ENCODE measurements around the gene ATG7.
"Not testable (repeated sequence)": the region's sequence is repeated elsewhere in the genome, so short reads cannot be mapped to it uniquely, and the experiment has no call there.

Gene ATG7

GRCh38 chr3:11250902-11251806 is 21.0 kb upstream of the ATG7 start:
- TF ChIP-seq CTCF (IDR thresholded peaks at IDR 0.05; ENCODE audit: insufficient read depth, missing control alignments) = no peak
- DNase-seq (ENCODE audit: insufficient read length, low spot score) (no peak), FAIRE-seq (no peak)

GRCh38 chr3:11251807-11252176 is 20.4 kb upstream of the ATG7 start:
- FAIRE-seq = no peak
- TF ChIP-seq CTCF (IDR thresholded peaks at IDR 0.05; ENCODE audit: insufficient read depth, missing control alignments) = no peak
- DNase-seq (ENCODE audit: insufficient read length, low spot score) = no peak

- no peak for TF ChIP-seq CTCF (IDR thresholded peaks at IDR 0.05; ENCODE audit: insufficient read depth, missing control alignments)
- DNase-seq (ENCODE audit: insufficient read length, low spot score) = no peak
- FAIRE-seq = no peak
These were observed 17.3 kb upstream of the ATG7 start for GRCh38 chr3:11254876-11255275.

GRCh38 chr3:11255537-11255936 is 16.7 kb upstream of the ATG7 start:
- not testable (repeated sequence) for FAIRE-seq; DNase-seq (ENCODE audit: insufficient read length, low spot score)

GRCh38 chr3:11258958-11259357 is 13.2 kb upstream of the ATG7 start:
- no peak for TF ChIP-seq CTCF (IDR thresholded peaks at IDR 0.05; ENCODE audit: insufficient read depth, missing control alignments)
- FAIRE-seq = no peak
- no peak for DNase-seq (ENCODE audit: insufficient read length, low spot score)

GRCh38 chr3:11260460-11260859 is 11.7 kb upstream of the ATG7 start:
- FAIRE-seq = no peak
- TF ChIP-seq CTCF (IDR thresholded peaks at IDR 0.05; ENCODE audit: insufficient read depth, missing control alignments) = no peak
- DNase-seq (ENCODE audit: insufficient read length, low spot score) = no peak

GRCh38 chr3:11269007-11269406 is 3.2 kb upstream of the ATG7 start:
- DNase-seq (ENCODE audit: insufficient read length, low spot score) (no peak), FAIRE-seq (no peak)
- no peak for TF ChIP-seq CTCF (IDR thresholded peaks at IDR 0.05; ENCODE audit: insufficient read depth, missing control alignments)

Data from D721Med (cell line).